NCI-H146 (cell line): ENCODE results near the gene GABRD.

Experiments
- DNase-seq: peaks from one replicate; lab custom pipeline; 2025; lab: John Stamatoyannopoulos, UW

GABRD gene

GRCh38 chr1:2039251-2039650, 20.1 kb downstream of the GABRD start:
- DNase-seq = no peak

GRCh38 chr1:2041305-2041704, 22.2 kb downstream of the GABRD start:
- DNase-seq = no peak

GRCh38 chr1:2041887-2042286, 22.7 kb downstream of the GABRD start:
- DNase-seq = no peak

- DNase-seq = peak; percentile 18
These were observed 24.0 kb downstream of the GABRD start for GRCh38 chr1:2042830-2043773.

GRCh38 chr1:2043886-2044285, 24.7 kb downstream of the GABRD start:
- DNase-seq = no peak

- peak; percentile 6 for DNase-seq
These were observed 25.6 kb downstream of the GABRD start for GRCh38 chr1:2044510-2045319.

- no peak for DNase-seq
These were observed 26.5 kb downstream of the GABRD start for GRCh38 chr1:2045468-2046173.

- peak; percentile 53 for DNase-seq
These were observed 27.2 kb downstream of the GABRD start for GRCh38 chr1:2046174-2046917.

GRCh38 chr1:2046953-2047748, 28.0 kb downstream of the GABRD start:
- DNase-seq = no peak

- DNase-seq = no peak
These were observed 28.9 kb downstream of the GABRD start for GRCh38 chr1:2047749-2048729.

- peak; percentile 51 for DNase-seq
These were observed 30.1 kb downstream of the GABRD start for GRCh38 chr1:2049225-2049717.

GRCh38 chr1:2049718-2050431, 30.7 kb downstream of the GABRD start, which contains the start of gene PRKCZ:
TSS of gene PRKCZ (plus strand) at chr1:2050411. CDS start at chr1:2050631, 220 bp downstream.
- DNase-seq = peak; percentile 85

GRCh38 chr1:2050461-2050792, 31.3 kb downstream of the GABRD start:
- peak; percentile 46 for DNase-seq

GRCh38 chr1:2050793-2051682, 31.9 kb downstream of the GABRD start:
- no peak for DNase-seq

- DNase-seq = no peak
These were observed 33.0 kb downstream of the GABRD start for GRCh38 chr1:2052054-2052679.

GRCh38 chr1:2052756-2053155, 33.6 kb downstream of the GABRD start:
- no peak for DNase-seq

- DNase-seq = no peak
These were observed 34.1 kb downstream of the GABRD start for GRCh38 chr1:2053217-2053616.
